NCI-H345 treated with DMSO at 0.1 percent for 48 hours (cell line): Measurements from ENCODE around the gene AKT1S1.
"Not testable (repeated sequence)": the region's sequence is repeated elsewhere in the genome, so short reads cannot be mapped to it uniquely, and the experiment has no call there.

Experiments
- DNase-seq: peaks from one replicate; lab custom pipeline; 2025; ENCODE audit not compliant: unreplicated experiment; lab: John Stamatoyannopoulos, UW

The AKT1S1 gene

DNA sequence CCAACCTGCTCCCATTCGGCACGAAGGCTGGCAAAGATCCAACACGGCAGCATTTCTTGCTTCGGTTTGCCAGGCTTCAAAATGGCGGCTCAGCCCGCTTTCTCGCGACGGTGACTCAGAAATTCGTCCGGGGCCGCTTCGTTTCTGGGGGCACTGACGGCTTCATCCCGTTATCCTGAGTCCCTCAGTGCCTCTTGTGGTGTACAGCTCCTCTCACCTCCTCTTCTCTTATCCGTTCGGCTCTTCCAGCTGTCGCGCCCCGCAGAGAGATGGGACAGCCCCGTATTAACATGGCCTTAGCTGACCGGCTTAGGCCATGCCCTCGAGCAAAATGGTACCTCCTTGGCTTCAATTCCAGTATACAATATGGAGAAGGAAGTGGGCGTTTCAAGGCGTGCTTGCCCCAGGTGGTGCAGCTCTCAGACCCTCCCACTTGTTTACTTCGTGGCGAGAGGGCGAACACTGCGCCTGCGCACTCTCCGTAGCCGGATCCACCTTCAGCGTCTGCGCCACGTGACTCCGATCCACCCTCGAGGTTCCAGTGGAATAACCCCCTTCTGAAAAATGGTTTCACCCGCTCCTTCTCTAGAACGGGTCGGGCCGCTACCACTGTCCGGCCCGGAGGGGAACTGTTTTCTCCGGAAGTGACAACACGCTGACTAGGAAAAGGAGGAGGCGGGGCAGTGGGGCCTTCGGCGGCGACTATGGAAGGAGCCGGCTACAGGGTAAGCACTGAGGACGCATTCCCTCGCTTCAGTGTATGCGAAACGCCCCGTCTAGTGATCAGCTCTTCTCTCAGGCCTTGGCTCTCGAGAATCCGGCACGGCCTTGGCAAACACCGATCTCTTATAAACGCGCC lies at the start of gene AKT1S1, which contains the start of gene TBC1D17:
AKT1S1 (minus strand) TSS at position 336 of the 859 bp plus-strand sequence. CDS start 4,060 bp downstream, outside the sequence.
TBC1D17 (plus strand) TSS at position 683 of the 859 bp plus-strand sequence; CDS start at position 705, 22 bp downstream.
- peak; percentile 96 for DNase-seq

- no peak for DNase-seq
Measured at GRCh38 chr19:49926515-49926914, 49.4 kb upstream of the AKT1S1 start.

DNA sequence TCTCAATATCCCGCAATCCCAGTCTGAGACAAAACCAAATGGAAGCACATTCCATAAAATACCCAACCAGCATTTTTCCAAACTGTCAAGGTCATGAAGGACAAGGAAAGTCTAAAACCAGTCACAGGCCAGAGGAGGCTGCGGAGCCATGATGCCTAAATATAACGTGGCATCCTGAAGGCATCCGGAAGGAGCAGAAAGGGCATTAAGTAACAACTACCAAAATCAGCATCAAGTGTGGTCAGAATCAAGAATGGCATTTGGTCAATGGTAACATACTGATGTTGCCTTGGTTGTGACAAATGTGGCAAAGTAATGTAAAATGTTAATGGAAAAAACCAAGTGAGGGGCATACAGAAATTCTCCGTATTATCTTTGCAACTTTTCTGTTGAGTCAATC lies 48.3 kb upstream of the AKT1S1 start:
- no peak for DNase-seq

DNA sequence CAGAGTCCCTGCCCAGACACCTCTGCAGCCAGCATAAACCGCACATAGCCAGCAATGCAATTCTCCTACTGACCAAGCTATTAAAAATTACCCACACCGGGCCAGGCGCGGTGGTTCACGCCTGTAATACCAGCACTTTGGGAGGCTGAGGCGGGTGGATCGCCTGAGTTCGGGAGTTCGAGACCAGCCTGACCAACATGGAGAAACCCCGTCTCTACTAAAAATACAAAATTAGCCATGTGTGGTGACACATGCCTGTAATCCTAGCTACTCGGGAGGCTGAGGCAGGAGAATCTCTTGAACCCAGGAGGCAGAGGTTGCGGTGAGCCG lies 47.7 kb upstream of the AKT1S1 start:
- not testable (repeated sequence) for DNase-seq

DNA sequence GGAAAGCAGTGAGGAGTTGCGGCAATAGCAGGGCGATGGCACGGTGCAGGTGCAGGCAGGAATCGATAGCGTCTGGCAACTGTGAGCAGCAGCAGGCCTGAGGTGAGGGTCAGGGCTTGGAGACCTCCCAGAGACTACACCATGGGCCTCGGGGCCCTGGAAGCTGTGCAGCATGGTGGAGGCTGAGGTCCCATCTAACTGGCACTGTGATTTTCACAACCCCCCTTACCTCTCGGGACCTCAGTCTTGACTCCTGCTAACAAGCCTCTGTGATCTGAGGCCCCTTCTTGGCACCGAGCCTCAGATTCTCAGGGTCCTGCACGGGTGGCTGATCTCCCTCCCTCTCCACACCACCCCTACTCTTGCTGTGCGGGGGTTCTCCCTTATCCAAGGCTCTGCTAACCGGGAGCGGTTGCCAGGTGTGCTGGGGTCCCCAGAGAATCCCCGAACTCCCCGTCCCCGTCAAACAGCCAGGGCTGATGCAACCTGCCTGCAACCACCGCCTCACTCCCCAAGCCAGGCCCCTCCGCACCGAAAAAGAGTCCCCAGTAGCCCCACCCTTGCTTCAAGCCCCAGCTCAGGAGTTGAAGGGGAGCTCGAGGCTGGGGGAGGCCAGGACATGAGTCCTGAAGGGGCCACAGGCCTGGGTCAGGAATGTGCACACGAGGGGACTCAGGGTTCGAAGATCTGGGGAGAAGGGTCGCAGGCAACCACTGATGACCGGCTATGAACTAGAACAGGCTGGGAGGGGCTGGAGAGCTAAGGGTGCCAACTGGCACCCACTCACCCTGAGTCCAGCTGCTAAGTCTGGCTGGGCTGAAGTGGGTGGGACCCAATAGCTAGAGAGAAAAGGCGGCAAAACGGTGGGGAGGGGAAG lies 47.1 kb upstream of the AKT1S1 start:
- DNase-seq = no peak

- DNase-seq = no peak
Measured at GRCh38 chr19:49923055-49924003, 46.2 kb upstream of the AKT1S1 start.

GRCh38 chr19:49921871-49922795 lies 45.0 kb upstream of the AKT1S1 start:
- DNase-seq = no peak

DNA sequence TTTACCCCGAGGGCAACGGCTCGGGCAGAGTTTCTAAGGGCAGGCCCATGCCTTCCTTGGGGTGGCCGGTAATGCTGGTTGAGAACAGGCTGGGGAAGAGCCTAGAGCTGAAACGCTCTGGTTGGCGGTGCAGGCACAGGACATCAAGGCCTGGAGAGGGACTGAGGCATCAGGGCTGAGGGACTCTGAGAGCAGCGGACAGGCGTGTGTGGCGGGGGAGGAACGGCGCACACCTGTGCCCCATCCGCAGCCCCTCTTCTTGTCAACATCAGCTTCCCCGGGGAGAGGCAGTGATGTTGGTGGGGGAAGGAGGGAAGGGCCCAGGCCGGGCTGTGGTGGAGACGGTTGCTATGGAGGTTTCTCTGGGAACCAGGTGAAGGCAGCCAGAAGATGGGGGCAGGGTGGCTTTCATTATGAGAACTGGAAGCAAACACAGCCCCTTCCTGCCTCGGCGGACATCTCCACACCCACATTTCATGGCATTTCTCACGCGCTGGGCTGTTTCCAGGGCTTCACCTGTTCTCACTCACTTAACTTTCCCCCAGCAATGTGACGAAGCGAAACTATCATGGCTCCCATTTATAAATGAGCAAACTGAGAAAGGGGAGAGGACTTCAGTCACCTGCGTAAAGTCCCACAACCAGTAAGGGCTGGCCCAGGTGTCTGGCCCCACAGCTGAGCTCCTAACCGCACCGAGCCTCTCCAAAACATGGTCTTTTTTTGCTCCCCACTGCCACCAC lies 43.6 kb upstream of the AKT1S1 start:
- no peak for DNase-seq

DNA sequence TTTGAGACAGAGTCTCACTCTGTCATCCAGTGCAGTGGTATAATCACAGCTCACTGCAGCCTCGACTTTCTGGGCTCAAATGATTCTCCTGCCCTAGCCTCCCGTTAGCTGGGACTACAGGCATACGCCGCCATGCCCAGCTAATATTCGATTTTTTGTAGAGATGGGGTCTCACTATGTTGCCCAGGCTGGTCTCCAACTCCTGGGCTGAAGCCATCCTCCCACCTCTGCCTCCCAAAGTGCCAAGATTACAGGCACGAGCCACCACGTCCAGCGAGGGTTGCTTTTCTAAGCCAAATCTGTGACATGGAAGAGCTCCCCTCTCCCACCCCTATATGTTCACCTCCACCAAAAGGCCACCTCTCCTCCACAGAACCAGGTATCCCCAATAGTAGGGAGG lies 40.9 kb upstream of the AKT1S1 start:
- no peak for DNase-seq

DNA sequence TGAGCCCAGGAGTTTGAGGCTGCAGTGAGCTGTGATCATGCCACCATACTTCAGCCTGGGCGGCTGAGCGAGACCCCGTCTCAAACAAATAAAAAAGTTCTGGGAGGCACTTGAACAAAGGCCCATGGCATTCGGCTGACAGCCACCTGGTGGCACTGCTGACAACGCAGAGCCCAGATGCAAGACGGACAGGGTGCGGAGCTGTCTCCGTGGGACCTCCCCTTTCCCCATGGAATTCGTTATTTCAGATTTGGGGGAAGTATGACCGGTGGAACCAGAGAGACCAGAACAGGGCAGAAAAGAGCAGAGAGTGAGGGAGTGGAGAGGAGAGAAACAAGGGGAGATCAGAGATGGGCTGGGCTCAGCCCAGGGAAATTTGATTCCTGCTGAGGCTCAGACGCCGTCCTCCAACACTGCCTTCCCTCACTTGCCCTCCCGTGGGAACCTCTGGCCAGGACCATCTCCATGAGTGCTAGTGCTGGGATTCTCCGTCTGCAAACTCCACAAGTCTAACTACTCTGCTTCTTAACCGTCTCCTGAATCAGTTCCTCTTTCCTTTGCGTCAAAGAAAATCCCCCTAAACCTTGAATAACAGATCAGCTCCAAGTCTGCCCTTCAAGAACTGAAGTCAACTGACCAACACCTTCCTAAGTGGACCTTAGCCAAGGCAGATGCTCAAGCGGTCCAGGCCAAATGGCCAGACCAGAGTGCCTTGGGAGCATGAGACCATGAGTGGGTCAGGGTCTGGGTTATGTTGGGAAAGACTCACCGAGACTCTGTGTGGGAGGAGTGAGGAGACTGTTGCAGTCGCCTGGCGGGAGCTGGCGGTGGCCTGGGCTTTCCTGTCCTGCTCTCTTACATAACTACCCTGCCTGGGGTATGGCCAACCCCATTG lies 39.9 kb upstream of the AKT1S1 start:
- DNase-seq = no peak

DNA sequence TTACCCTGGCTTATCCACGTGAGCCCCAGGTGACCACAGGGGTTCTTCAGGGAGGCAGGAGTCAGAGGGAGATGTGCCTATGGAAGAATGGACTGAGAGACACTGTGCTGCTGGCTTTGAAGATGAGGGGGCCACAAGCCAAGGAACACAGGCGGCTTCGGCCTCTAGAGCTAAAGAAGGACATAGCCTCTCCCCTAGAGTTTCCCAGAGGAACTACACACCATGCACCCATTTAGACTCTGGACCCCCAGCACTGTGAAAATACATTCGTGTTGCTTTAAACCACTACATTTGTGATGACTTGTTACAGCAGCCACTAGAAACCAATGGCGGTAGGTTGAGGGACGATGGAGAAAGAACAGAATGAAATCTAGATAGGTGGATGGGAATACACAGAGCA lies 38.1 kb upstream of the AKT1S1 start:
- DNase-seq = no peak

DNA sequence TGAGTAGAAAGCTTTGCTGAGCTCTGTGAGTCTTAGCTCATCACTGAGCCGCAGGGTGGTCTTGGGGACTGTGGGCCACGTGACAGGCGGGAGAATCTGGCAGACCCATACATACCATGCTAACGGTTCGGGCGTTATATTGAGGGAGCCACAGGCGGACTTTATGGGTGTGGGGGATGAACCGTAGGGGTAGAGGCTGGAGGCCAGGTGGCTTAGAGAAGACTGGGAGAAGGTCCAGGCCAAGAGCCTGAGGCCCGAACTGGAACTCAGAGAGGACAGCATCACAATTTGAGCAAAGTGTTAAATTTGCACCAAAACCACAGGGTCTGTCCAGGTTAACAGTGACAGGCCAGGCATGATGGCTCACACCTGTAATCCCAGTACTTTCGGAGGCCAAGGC lies 36.6 kb upstream of the AKT1S1 start:
- DNase-seq = no peak

GRCh38 chr19:49912965-49913685 lies 36.0 kb upstream of the AKT1S1 start:
- DNase-seq = no peak

DNA sequence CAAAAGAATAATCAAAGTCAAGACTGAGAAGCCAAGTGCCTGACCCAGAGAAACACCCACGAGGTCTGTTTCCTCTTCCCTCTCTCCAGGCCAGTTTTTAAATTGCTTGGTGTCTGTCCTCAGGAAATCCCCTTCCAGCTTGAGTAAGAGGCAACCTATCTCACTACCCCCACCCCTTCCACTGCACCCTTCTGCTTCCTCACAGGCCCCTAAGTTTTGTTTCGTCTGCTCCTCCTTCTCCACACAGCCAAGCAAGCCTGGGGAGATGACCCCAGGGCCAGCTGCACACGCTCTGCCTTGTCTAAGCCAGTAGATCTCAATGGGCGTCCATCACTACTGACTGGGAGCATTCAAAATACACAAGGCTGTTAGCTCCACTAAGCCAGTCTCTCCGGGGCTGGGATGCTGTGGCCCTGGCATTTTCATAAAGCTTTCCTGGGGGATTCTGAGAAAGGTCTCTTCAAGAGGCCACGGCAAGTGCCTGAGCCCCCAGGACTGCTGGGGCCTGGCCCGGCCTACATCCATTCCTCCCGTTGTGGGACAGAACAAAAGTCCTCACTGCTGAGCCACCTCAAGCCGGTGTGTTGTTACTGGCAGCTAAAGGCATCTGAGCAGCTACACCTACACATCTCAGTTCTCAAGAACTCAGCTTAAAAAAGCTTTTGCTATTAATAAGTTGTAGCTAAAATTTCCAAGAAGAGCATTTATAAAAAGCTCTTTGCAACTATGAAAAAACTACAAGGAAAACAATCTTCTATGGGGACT lies 34.4 kb upstream of the AKT1S1 start:
- no peak for DNase-seq

DNA sequence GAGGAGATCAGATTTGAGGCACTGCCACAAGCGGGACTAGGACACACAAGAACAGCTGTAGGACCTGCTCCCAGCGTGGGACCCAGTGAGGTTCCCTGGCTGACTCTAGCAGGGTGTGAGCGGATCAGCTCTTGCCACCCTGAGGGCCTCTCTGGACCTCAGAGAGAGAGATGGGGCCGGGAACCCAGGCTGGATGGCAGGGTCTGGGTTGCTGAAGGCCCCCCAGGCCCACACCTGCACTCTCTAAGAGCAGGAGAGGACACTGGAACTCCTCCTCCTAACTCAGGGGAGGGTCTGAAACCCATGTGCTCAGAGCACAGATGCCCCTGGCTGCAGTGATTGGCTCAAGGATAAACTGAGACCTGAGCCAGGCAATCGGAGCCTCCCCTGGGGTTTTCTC lies 33.0 kb upstream of the AKT1S1 start:
- no peak for DNase-seq

DNA sequence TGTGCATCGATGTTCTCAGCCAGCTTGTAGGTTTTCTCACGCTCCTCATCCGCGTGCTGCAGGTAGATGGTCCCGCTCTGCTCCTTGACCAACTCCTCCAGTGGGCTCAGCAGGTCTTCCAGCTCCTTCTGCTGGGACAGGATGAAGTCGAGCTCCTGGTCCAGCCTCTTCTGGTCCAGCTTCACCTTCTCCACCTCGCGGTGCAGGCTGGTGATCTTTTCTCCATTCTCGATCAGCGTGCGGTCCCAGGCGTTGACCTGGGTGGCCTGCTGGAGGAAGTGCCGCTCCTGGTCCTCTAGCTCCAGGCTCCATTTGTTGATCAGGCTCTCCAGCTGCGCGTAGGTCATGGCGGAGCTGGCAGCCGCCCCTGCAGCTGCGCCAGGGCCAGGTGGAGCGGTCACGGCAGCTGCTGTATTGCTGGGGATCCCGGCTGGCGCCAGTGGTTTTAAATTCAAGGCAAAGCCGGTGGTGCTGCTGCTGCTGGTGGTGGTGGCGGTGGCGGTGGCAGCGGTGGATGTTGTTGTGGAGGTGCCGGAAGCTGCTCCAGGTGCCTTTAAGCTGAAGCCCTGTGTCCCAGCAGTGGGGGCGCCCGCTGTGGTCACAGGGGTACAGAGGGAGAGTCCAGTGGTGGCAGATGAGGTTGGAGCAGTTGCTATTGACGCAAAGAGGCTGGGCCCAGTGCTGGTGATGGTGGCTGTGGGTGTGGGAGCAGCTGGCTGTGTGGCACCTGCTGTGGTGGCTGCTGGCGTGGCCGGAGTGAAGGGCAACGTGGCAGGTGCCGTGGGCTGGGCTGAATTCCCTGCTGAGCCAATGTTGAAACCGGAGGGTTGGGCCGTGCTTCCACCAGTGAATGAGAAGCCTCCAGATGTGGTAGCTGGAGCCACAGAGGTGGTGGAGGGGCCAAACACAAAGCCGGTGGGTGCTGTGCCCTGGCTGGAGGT lies 31.6 kb upstream of the AKT1S1 start:
- no peak for DNase-seq
